Activated B cell treated with CpG ODN at 0.5 μM for 24 hours (primary cell): ENCODE measurements around the gene KIF5C. TPM values are rescaled to one million over a fixed set of nuclear protein-coding genes. Genes with fewer than 3 reads are reported as not detected.

ENCODE experiments used
- ATAC-seq: fragments of 200-7000 bp; cut with Tn5 transposase; one replicate; pipeline ENCODE4 v1.10.0; 2021; ENCODE audit warnings: low read depth, mild to moderate bottlenecking, moderate library complexity
- CTCF ChIA-PET: fragments of 350-600 bp; sonication (Branson Sonifier 250); formaldehyde crosslinking; loops from one replicate; lab custom pipeline; 2021; ENCODE audit warnings: antibody characterized with exemption; lab: Charles Lee
- POLR2A ChIA-PET: fragments of 350-600 bp; sonication (Branson Sonifier 250); formaldehyde crosslinking; loops from one replicate; lab custom pipeline; 2021; ENCODE audit warnings: antibody characterized with exemption; lab: Charles Lee
- DNase-seq: peaks from one replicate; pipeline ENCODE4 v3.0.0; 2022
- H3K27ac Mint-ChIP-seq: one replicate; pipeline ENCODE4 v1.8.0; 2020; ENCODE audit warnings: mixed read lengths
- H3K27me3 Mint-ChIP-seq: one replicate; pipeline ENCODE4 v1.8.0; 2021; ENCODE audit warnings: mixed read lengths
- H3K36me3 Mint-ChIP-seq: one replicate; pipeline ENCODE4 v1.8.0; 2021; ENCODE audit warnings: low read depth, mixed read lengths
- H3K4me1 Mint-ChIP-seq: one replicate; pipeline ENCODE4 v1.8.0; 2021; ENCODE audit warnings: mixed read lengths
- H3K4me3 Mint-ChIP-seq: one replicate; pipeline ENCODE4 v1.8.0; 2020; ENCODE audit warnings: mild to moderate bottlenecking, mixed read lengths
- H3K9me3 Mint-ChIP-seq: one replicate; pipeline ENCODE4 v1.8.0; 2020; ENCODE audit warnings: mixed read lengths
- CTCF ChIP-seq: fragments of 200-600 bp; IDR thresholded peaks from one replicate; pipeline ENCODE4 v1.8.0; 2022; ENCODE audit warnings: antibody characterized with exemption, mild to moderate bottlenecking
- intact Hi-C: fragments of 100-400 bp; cut with micrococcal nuclease; formaldehyde crosslinking; loops from one replicate; pipeline ENCODE4 v1.15.1; 2024
- total RNA-seq: library from RNA; stranded (reverse); gene quantifications from 2 replicates; pipeline ENCODE4 v1.2.3, GENCODE V29; 2022

KIF5C gene
- total RNA-seq, 1 donor from 2014 or later, result 2.6 TPM

GRCh38 chr2:149021271-149021719 lies 146.3 kb downstream of the KIF5C start:
- ChIA-PET POLR2A (interaction anchor here (0.7 to 1.3 kb wide), 6 partner anchors 16 to 1401 kb away, joined by 3 to 13 read pairs (median 8); no protein-coding TSS in a partner anchor), CTCF (interaction anchor here (0.7 to 1.1 kb wide), 3 partner anchors 9 to 997 kb away, joined by 3 to 5 read pairs (median 3); no protein-coding TSS in a partner anchor)
- H3K27me3 Mint-ChIP-seq, result no peaks in the 10 kb centered on the region
- no peak for TF ChIP-seq CTCF
- no peaks in the 10 kb centered on the region for H3K9me3 Mint-ChIP-seq
- ATAC-seq, result peak; percentile 60
- intact Hi-C loops, result loop anchor here (1.0 to 5.0 kb wide), 4 partner anchors 17 to 309 kb away; partner anchors contain the start of genes LYPD6 and LYPD6B
- no peak for DNase-seq
- peak overlapping the region; percentile 91 for H3K27ac Mint-ChIP-seq
- peaks cover 55% of the 10 kb centered on the region for H3K4me1 Mint-ChIP-seq
- no peaks in the 10 kb centered on the region for H3K36me3 Mint-ChIP-seq
- H3K4me3 Mint-ChIP-seq, result peak overlapping the region; percentile 37

- ATAC-seq, result peak; percentile 43
- peak overlapping the region; percentile 37 for H3K4me3 Mint-ChIP-seq
- intact Hi-C loops, result loop anchor here (1.0 to 5.0 kb wide), 4 partner anchors 17 to 309 kb away; partner anchors contain the start of genes LYPD6 and LYPD6B
- no peak for DNase-seq
- ChIA-PET CTCF (interaction anchor here (0.7 kb wide), 2 partner anchors 84 to 998 kb away, joined by 3 to 5 read pairs; no protein-coding TSS in a partner anchor), POLR2A (interaction anchor here (0.7 to 1.3 kb wide), 6 partner anchors 43 to 1402 kb away, joined by 3 to 13 read pairs (median 8); partner anchors contain the start of genes MBD5 and ORC4)
- no peaks in the 10 kb centered on the region for H3K9me3 Mint-ChIP-seq
- no peaks in the 10 kb centered on the region for H3K36me3 Mint-ChIP-seq
- no peak for TF ChIP-seq CTCF
- H3K27ac Mint-ChIP-seq, result peak overlapping the region; percentile 91
- H3K27me3 Mint-ChIP-seq, result no peaks in the 10 kb centered on the region
- H3K4me1 Mint-ChIP-seq, result peaks cover 55% of the 10 kb centered on the region
These were observed 146.7 kb downstream of the KIF5C start for GRCh38 chr2:149021761-149022160.

- H3K36me3 Mint-ChIP-seq, result no peaks in the 10 kb centered on the region
- ChIA-PET POLR2A (interaction anchor here (1.1 kb wide), 1 partner anchor 1002 kb away, joined by 5 read pairs; the partner anchor contains the start of genes MBD5 and ORC4), CTCF (no interaction called here)
- DNase-seq (no peak), ATAC-seq (no peak)
- intact Hi-C loops, result loop anchor here (5.0 kb wide), 1 partner anchor 124 kb away; no protein-coding TSS in a partner anchor
- no peak for TF ChIP-seq CTCF
- H3K4me1 Mint-ChIP-seq, result peaks cover 50% of the 10 kb centered on the region
- H3K27me3 Mint-ChIP-seq, result no peaks in the 10 kb centered on the region
- H3K27ac Mint-ChIP-seq, result peak overlapping the region; percentile 55
- no peaks in the 10 kb centered on the region for H3K9me3 Mint-ChIP-seq
- H3K4me3 Mint-ChIP-seq, result no peak overlapping the region
These were observed 148.1 kb downstream of the KIF5C start for GRCh38 chr2:149023091-149023490.

- Mint-ChIP-seq H3K4me3 (no peak overlapping the region), H3K27me3 (no peaks in the 10 kb centered on the region), H3K27ac (no peak overlapping the region), H3K4me1 (peaks cover 24% of the 10 kb centered on the region), H3K36me3 (no peaks in the 10 kb centered on the region), H3K9me3 (no peaks in the 10 kb centered on the region)
- no peak for DNase-seq
- POLR2A ChIA-PET, result interaction anchor here (0.6 kb wide), 1 partner anchor 9 kb away, joined by 3 read pairs; no protein-coding TSS in a partner anchor
- no peak for ATAC-seq
- intact Hi-C loops, result no loop called here
- TF ChIP-seq CTCF, result no peak
- CTCF ChIA-PET, result interaction anchor here (2.3 kb wide), 1 partner anchor 10 kb away, joined by 15 read pairs; no protein-coding TSS in a partner anchor
These were observed 152.7 kb downstream of the KIF5C start for GRCh38 chr2:149027590-149028250.

- intact Hi-C loops, result no loop called here
- Mint-ChIP-seq H3K36me3 (no peaks in the 10 kb centered on the region), H3K27ac (no peak overlapping the region), H3K4me3 (no peak overlapping the region), H3K4me1 (peaks cover 17% of the 10 kb centered on the region), H3K9me3 (no peaks in the 10 kb centered on the region), H3K27me3 (no peaks in the 10 kb centered on the region)
- ChIA-PET CTCF (interaction anchor here (2.3 kb wide), 1 partner anchor 11 kb away, joined by 15 read pairs; no protein-coding TSS in a partner anchor), POLR2A (no interaction called here)
- ATAC-seq (no peak), DNase-seq (no peak)
- TF ChIP-seq CTCF, result no peak
These were observed 153.3 kb downstream of the KIF5C start for GRCh38 chr2:149028377-149028776.
